ENCODE results near the gene GFI1.

The GFI1 gene

GRCh38 chr1:92485381-92486250, 1.1 kb downstream of the GFI1 start:
- no peak overlapping the region for H3K27ac ChIP-seq
- TF ChIP-seq CTCF (IDR thresholded peaks at IDR 0.05; ENCODE audit: low read depth, low read length, missing control alignments), result peak; percentile 50
- H3K27me3 ChIP-seq (replicated peaks), result peaks cover 44% of the 10 kb centered on the region

GRCh38 chr1:92484472-92485380, 2.0 kb downstream of the GFI1 start:
- Histone ChIP-seq H3K27ac (no peak overlapping the region), H3K4me3 (ENCODE audit: low read depth, low read length) (peak overlapping the region; percentile 60), H3K36me3 (replicated peaks) (no peaks in the 10 kb centered on the region), H3K27me3 (replicated peaks) (peaks cover 53% of the 10 kb centered on the region)
- in situ Hi-C loops (cut with HindIII; ENCODE audit: low pct_ligation_motif_present, low sequenced_read_pairs), result no loop called here
- TF ChIP-seq CTCF (IDR thresholded peaks at IDR 0.05; ENCODE audit: low read depth, low read length, missing control alignments), result no peak
- no peak for DNase-seq

More at GRCh38 chr1:92485381-92486250, 1.1 kb downstream of the GFI1 start:
- H3K4me3 ChIP-seq (ENCODE audit: low read depth, low read length), result peak overlapping the region; percentile 60
- no peaks in the 10 kb centered on the region for H3K36me3 ChIP-seq (replicated peaks)
- in situ Hi-C loops (cut with HindIII; ENCODE audit: low pct_ligation_motif_present, low sequenced_read_pairs), result no loop called here
- no peak for DNase-seq

GRCh38 chr1:92483610-92484471, 2.9 kb downstream of the GFI1 start:
- in situ Hi-C loops (cut with HindIII; ENCODE audit: low pct_ligation_motif_present, low sequenced_read_pairs), result no loop called here
- Histone ChIP-seq H3K27ac (no peak overlapping the region), H3K4me3 (ENCODE audit: low read depth, low read length) (peak overlapping the region; percentile 60), H3K27me3 (replicated peaks) (peaks cover 59% of the 10 kb centered on the region), H3K36me3 (replicated peaks) (no peaks in the 10 kb centered on the region)
- TF ChIP-seq CTCF (IDR thresholded peaks at IDR 0.05; ENCODE audit: low read depth, low read length, missing control alignments), result no peak
- no peak for DNase-seq

GRCh38 chr1:92482665-92483609, 3.8 kb downstream of the GFI1 start:
- H3K4me3 ChIP-seq (ENCODE audit: low read depth, low read length), result peak overlapping the region; percentile 22
- no peaks in the 10 kb centered on the region for H3K36me3 ChIP-seq (replicated peaks)
- H3K27me3 ChIP-seq (replicated peaks), result peaks cover 59% of the 10 kb centered on the region
- H3K27ac ChIP-seq, result no peak overlapping the region
- TF ChIP-seq CTCF (IDR thresholded peaks at IDR 0.05; ENCODE audit: low read depth, low read length, missing control alignments), result no peak
- in situ Hi-C loops (cut with HindIII; ENCODE audit: low pct_ligation_motif_present, low sequenced_read_pairs), result no loop called here
- DNase-seq, result no peak

Measured in brain microvascular endothelial cell (primary cell).